GM21717 (cell line): ENCODE results near the gene IKBIP.
"Not testable (repeated sequence)": the region's sequence is repeated elsewhere in the genome, so short reads cannot be mapped to it uniquely, and the experiment has no call there.

Experiments used
- ATAC-seq: cut with Tn5 transposase; IDR thresholded peaks from one replicate; pipeline ENCODE4 v1.9.1; 2021; ENCODE audit warnings: mild to moderate bottlenecking, moderate library complexity; ENCODE audit not compliant: unreplicated experiment

The IKBIP gene

GRCh38 chr12:98644712-98645571 lies at the start of gene IKBIP, which contains the start of gene APAF1:
IKBIP (minus strand) TSS chr12:98644788; CDS start chr12:98644701, 87 bp downstream.
APAF1 (plus strand) TSS chr12:98645290; CDS start chr12:98648360, 3,070 bp downstream.
- peak; percentile 88 for ATAC-seq

- ATAC-seq = no peak
These were observed 46.8 kb upstream of the IKBIP start for GRCh38 chr12:98691351-98691750.

- ATAC-seq = no peak
These were observed 42.0 kb upstream of the IKBIP start for GRCh38 chr12:98686603-98687002.

GRCh38 chr12:98684199-98684598 lies 39.6 kb upstream of the IKBIP start:
- no peak for ATAC-seq

- ATAC-seq = no peak
These were observed 35.0 kb upstream of the IKBIP start for GRCh38 chr12:98679611-98680005.

- ATAC-seq = no peak
These were observed 34.5 kb upstream of the IKBIP start for GRCh38 chr12:98678946-98679610.

GRCh38 chr12:98678236-98678945 lies 33.8 kb upstream of the IKBIP start:
- ATAC-seq = no peak

- ATAC-seq = no peak
These were observed 30.3 kb upstream of the IKBIP start for GRCh38 chr12:98674841-98675240.

- ATAC-seq = no peak
These were observed 26.9 kb upstream of the IKBIP start for GRCh38 chr12:98671459-98671858.

GRCh38 chr12:98669751-98670150 lies 25.2 kb upstream of the IKBIP start:
- ATAC-seq = no peak

GRCh38 chr12:98660521-98660920 lies 15.9 kb upstream of the IKBIP start:
- no peak for ATAC-seq

- no peak for ATAC-seq
These were observed 11.9 kb upstream of the IKBIP start for GRCh38 chr12:98656289-98657101.

- ATAC-seq = no peak
These were observed 9.4 kb upstream of the IKBIP start for GRCh38 chr12:98653866-98654493.

GRCh38 chr12:98651328-98651727 lies 6.7 kb upstream of the IKBIP start:
- no peak for ATAC-seq

GRCh38 chr12:98646294-98647090 lies 1.9 kb upstream of the IKBIP start:
- no peak for ATAC-seq

GRCh38 chr12:98645572-98646067 lies 1.0 kb upstream of the IKBIP start:
- peak; percentile 4 for ATAC-seq

GRCh38 chr12:98644433-98644711 lies 216 bp downstream of the IKBIP start:
- ATAC-seq = peak; percentile 19

GRCh38 chr12:98642801-98643200 lies 1.8 kb downstream of the IKBIP start:
- ATAC-seq = not testable (repeated sequence)

- ATAC-seq = no peak
These were observed 5.1 kb downstream of the IKBIP start for GRCh38 chr12:98639491-98639890.
